HG03095 (cell line): ENCODE results near the gene SQSTM1.
A peak's percentile ranks its signal among the peaks of the same experiment; 100 is the strongest.
"Not testable (repeated sequence)": the region's sequence is repeated elsewhere in the genome, so short reads cannot be mapped to it uniquely, and the experiment has no call there.

Experiments used
- ATAC-seq: cut with Tn5 transposase; IDR thresholded peaks from one replicate; pipeline ENCODE4 v1.9.1; 2021; ENCODE audit warnings: moderate library complexity; ENCODE audit not compliant: unreplicated experiment

Gene SQSTM1

DNA sequence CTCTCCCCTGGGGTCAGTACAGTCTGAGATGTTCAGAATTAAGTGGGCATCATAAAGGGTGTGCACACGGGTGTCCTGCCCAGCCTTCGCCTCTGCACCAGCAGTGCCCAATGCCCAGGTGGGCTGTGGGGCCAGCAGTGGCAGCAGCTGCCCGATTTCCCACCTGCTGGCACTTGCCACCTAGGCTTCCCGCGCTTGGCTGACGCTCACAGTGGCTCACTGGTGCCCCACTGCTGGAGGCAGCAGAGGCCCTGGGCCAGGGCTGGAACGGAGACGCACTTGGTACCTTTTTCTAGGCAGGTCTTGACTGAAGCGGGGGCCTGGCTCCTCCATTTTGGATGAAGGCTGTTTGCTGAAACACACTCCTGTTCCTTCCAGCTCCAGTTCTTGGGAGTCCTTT, 20.9 kb downstream of the SQSTM1 start:
- ATAC-seq, result no peak

DNA sequence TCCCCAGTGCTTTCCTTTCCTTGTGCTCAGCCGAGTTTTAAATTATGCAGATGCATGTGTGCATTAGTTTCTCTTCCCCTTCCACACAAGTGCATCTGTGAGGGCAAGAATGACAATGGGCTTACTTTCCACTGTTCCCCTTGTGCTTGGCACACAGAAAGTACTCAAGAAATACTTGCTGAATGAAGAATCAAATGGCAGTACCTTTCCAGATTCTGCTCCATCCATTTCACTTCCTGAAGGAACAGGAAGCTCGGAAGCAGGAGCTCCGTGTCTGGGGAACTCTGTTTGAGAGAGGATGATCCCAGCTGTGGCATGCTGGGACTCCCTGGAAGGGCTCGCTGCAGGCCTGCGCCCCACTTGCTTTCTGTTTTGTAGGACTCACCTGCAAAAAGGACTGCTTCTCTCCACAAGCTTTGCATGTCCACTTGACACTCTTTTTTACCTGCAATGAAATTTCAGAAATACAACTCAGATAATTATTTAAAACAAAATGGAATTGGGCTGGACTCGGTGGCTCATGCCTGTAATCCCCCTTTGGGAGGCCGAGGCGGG, 32.4 kb downstream of the SQSTM1 start:
- ATAC-seq, result peak; percentile 89

DNA sequence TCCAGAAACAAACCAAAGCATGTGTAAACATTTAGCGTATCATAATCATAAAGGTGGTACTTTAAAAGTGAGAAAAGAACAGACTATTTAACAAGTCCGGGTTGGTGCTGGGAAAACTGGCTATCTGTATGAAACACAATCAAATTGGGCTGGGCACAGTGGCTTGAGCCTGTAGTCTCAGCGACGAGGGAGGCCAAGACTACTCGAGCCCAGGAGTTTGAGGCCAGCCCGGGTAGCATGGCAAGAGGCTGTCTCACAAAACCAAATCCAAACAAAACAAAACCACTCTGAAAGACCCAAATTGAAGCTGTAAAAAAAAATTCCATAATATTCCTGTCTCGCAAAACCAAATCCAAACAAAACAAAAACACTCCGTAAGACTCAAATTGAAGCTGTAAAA, 33.7 kb downstream of the SQSTM1 start:
- ATAC-seq, result no peak

DNA sequence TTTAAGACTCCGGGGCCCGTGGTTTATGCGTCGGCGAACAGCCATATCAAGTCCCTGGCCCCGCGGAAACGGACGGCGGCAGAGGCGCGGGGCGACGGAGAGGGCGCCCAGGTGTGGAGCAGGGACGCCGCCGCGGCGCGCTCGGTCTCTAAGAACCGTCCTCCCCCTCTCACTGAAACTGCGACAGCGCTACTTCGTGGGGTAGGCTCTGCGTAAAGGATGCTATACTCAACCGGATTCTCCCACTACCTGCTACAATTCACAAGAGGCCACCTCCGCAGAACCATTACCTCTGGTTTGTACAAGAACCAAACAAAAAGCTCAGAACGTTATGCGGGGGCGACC, 37.5 kb downstream of the SQSTM1 start:
- peak; percentile 42 for ATAC-seq

DNA sequence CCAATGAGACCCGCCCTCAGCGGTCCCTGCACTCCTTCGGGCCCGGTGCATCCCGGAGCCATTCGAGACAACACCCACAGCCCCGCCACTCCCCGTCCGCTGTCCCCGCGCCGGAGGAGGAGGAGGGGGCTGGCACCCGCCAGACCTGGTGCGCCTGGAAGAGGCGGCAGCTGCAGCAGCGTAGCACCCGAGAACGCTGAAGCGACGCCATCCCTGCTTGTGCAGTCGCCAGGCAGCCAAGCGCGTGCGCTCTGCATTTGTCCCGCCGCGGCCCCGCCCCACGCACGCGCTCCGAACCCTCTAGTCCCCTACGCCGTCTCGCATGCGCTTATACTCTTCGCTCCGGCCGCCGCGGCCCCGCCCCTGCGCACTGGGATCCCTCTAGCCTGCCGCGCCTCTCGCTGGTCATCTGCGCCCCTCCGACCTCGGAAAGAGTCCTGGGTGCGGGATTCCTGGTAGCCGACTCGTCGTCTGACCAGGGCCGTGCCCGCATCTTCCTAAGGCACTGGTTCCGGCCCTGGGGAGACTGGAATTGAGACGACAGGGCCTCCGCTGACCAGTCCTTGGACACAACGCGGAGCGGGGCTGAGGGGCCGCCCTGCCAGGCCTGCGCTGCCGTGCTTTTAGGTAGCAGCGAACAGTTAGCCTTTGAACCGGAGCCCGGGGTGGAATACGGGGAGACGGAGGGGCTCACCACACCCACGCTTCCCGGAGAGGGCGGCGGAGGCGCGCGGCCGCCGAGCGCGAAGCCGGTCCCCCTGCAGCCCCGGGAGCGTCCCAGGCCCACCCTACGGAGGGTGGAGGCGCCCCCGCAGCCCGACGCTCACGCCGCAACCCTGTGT, 38.1 kb downstream of the SQSTM1 start, which contains the start of gene MRNIP:
Gene MRNIP (minus strand): TSS at position 232 of the 842 bp plus-strand sequence. CDS start 21 bp downstream, at position 211.
- peak; percentile 95 for ATAC-seq

DNA sequence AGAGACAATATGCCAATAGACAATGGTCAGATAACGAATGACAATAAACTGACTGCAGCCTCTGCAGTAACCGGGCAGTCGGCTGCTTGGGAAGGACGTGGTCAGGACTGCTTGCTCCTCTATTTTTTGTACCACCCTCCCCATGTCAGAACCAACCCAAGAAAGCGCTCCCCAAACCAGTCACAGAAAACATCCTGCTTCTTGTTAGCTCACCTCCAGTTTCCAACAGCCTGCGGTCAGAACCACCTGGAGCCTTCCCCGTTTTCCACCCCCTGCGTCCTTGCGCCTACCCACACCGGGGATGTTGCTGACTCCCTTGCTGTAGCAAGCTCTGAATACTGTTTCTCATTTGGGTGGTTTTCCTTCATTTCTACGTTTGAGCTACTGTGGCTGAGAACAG, 39.6 kb downstream of the SQSTM1 start:
- ATAC-seq, result no peak

DNA sequence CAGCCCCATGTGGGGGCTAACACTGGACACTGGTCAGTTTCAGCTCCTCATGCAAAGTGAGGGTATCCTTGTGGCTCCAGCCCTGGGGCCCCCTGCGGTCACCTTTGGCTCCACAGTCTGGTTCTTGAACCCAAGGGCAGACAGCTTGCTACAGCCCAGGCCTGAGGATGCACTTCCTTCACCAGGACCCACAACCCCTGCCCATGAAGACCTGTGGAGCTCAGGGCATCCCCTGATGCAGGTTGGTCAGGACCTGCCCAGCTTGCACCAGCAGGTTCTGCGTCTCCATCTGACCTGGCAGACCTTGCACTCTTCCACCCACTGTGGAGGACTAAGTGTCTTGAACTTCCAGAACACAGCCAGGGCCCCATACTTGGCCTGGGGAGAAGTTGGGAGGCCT, 41.6 kb downstream of the SQSTM1 start:
- ATAC-seq, result no peak

DNA sequence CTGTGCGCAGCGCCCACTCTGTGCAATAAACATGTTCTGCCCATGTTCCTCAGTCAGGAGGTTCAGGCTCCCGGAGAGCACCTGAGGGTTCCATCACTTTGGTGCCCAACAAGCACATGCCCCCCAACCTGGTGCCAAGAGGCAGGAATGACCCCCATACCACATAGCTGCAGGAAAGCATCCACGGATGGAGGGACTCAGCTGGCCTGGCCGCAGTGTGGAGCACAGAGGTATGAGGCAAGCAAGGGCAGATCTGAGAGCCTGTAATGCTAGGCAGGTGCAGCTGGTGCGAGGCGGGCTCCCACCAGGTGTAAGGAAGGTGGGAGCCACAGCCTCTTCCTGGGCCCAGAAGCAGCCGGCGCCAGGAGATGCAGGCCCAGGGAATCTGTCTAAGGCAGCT, 42.2 kb downstream of the SQSTM1 start:
- ATAC-seq, result no peak

DNA sequence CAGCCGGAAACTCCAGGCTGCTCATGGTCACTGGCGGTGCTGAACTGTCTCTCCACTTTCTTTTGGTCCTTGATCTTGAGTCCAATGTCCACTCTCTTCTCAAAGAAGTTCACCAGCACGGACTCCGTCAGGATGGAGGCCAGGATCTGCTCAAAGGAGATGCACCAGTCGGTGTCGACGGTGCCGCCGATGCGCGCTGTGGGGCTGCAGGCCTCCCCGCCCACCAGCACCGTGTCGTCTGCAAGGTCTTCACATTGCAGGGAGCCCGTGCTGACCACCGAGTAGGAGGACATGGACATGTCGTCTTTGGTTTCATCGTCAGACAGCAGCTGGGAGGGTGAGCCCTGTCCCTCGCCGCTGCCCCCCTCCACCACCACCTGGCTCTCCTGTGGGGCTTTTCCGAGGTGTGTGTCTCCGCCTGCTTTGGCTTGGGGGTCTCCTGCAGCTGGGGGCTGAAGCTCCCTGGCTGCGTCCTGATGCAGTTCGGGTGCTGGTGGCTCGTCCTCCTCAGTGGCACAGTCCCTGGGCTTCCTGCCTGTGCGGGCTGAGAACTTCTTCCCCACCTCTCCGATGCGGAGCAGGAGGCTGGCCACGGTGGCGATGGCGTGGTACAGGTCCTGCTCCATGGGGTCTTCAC, 42.9 kb downstream of the SQSTM1 start:
- no peak for ATAC-seq

DNA sequence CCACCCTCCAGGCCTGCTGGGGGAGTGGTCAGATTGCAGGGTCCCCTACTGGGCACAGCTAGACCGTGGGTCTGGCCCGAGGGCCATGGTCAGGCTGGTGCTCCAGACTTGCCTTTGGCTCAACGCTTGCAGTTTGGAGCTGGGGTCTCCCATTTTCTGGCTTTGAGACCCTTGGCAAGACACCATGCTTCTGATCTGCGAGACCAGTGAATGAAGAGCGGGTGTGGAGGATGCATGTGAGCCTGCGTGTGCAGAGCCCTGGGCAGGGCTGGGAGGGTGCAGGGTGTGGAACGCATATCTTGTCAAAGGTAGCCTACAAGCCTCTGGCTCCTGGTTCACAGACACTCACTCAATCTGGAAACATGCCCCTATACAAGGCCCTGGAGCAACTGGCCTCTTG, 44.0 kb downstream of the SQSTM1 start:
- ATAC-seq, result no peak

DNA sequence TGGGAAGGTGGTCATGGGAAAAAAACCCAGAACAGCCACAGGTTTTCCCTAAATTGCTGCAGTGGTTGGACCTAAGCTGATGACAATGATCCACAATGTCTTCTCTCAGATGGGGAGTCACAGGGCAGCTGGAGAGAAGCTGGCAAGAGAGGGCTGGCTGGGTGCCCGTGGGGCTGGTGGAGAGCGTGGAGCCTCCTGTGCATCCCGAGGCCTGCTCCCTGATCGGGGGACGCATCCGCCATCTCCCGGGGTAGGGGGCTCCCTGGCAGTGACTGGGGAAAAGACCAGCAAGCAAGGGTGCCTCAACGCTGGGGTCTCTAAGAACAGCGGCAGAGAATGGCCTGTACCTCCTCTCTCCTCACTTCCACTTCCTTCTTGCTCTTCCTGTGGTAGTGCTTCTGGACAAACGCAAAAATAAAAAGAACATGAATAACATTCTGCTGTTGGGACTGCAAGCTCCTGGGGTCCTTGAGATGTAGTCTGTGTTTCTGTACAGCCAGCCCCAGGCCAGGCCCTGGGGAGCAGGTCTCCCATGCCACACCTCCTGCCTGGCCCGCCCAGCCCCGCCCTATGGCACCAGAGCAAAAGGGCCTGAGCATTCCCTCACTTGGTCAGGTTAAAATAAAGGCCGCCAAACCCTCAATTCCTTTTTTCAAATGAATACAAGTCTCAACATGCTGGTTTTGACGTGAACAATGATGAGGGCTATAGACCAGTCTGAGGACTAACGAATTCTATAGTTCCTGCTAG, 45.0 kb downstream of the SQSTM1 start:
- no peak for ATAC-seq

DNA sequence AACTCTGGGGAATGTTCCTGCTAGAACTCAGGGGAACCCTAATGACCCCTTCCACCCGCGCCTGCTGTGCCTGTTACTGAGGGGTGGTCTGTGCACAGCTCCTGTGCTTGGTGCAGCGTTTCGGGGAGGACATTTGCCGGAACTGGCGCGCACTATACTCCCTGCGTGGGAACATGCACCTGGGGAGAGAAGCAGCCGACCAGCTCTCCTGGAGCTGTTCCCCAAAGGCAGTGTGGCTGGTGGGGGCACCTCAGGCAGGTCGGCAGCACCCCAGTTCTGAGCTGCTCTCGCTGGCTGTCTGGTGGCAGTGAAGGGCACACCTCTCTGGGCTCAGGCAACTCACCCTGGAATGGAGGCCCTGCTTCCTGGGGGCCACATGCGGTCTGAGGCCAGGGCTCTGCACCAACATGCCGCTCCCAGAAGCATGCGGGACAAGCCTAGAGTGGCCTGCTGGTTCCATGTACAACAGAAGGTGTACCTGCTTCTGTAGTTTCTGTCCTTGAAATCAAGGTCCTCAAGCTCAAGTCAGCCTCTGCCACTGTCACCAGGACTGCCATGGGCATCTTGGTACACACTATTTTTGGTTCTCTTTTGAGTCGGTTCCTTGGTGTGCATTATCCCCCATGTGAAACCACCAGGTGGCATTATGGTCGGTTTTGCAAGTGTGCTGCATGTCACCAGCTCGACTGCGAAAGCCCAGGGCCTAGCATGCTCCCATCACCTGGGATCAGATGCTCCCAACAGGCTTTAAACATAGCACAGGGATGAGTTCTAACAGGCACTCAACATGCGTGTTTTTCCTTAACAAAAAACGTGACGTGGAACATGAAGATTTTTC, 45.8 kb downstream of the SQSTM1 start:
- ATAC-seq, result no peak

DNA sequence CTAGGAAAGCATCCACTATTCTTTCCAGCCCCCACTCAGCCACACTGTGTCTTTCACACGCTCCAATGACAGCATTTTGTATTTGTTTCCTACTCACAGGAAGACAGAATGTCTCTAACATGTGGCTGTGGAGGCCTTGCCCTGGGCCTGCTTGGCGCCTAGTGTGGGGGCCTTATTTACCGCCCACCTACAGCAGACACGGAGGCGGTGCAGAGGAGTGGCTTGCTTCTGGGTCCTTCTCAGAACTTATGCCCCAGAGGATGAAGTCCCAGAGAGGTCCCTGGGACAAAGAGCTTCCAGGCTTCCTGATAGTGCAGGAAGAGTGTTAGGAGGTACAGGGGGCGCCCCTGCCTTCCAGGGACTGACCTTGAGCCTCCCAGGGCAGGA, 46.4 kb downstream of the SQSTM1 start:
- ATAC-seq, result no peak

DNA sequence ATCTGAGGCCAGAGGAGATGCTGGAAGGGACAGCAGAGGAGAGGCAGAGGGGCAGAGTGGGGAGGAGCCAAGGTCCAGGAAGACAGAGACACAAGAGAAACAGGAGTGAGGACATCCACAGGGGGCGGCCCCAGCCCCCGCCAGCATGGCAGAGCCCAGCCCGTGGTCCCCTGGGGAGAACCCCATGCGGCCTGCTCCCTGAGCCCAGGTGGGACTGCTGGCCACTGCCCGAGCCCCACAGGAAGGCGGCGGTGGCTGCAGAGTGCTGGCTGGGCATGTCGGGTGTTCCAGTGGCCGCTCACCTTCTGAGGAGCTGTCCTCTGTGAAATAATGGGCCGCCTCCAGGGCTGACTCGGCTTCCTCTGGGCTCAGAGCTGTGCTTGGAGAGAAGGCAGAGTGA, 46.8 kb downstream of the SQSTM1 start:
- no peak for ATAC-seq

DNA sequence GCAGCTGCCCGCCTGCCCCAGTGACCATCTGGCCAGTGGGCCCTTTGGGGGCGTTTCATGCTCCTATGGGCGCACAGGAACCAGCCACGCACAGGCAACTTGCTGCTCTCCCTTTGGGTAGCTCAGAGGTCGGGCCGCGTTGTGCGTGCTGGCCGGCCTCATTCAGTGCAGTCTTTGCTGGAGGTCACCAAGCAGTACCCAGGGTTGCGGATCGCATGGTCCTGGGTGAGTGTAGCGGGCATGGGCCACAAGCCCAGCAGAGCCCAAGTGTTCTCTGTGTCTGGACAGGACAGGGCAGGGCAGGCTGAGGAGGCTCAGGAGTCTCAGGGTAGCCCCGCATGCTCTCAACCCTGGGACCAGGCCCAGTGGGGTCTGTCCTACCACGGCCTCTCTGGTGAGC, 47.8 kb downstream of the SQSTM1 start:
- ATAC-seq, result no peak

DNA sequence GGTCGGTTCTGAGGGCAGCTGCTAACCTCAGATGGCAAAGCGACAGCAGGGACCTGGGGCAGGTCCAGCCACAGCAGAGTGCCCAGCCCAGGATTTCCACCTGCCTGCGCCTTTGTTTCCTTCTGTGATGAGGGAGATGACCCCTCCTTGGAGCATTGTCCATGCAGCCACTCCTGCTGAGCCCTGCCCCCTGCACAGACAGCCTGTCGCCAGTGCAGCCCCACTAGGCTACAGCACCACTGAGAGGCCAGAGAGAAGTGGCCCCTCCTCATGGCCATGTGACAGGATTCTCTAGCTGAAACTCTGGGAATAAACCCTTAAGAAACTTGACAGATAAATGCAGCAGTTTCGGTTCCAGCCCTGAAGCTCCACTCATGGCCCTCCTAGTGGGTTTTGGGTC, 48.4 kb downstream of the SQSTM1 start:
- no peak for ATAC-seq

DNA sequence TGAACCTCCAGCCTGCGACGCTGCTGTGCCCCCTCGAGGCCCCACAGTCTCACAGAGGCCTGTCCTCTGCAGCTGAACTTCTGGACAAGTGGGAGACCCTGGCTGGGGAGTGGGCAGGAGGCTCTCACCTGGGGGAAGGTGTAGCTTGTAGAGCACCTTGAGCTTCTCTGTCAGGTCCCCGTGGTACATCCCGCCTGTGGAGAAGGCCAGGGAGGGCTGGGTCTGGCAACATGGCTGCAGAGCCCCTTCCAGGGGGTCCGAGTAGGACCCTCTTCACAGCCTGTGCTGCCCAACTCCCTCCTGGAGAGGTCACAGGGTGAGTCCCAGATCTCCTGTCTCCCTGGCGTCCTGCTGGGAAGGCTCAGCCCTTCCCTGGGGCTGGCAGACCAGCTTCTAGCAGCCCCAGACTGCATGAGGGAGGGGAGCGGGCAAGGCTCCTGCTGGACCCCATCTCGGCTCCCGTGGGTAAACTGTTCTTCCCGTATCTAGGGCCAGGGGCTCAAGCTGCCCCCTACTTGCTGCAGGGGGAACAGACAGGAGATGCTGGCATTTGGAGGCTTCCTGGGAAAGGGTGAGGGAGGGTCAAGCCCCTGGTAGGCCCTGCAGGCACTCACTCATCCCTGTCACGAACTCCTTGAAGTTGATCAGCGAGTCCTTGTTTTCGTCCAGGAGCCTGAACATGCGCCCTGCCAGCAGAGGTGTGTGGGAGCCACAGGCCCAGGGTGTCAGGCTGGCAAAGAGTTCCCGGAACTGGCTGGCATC, 49.1 kb downstream of the SQSTM1 start:
- no peak for ATAC-seq

DNA sequence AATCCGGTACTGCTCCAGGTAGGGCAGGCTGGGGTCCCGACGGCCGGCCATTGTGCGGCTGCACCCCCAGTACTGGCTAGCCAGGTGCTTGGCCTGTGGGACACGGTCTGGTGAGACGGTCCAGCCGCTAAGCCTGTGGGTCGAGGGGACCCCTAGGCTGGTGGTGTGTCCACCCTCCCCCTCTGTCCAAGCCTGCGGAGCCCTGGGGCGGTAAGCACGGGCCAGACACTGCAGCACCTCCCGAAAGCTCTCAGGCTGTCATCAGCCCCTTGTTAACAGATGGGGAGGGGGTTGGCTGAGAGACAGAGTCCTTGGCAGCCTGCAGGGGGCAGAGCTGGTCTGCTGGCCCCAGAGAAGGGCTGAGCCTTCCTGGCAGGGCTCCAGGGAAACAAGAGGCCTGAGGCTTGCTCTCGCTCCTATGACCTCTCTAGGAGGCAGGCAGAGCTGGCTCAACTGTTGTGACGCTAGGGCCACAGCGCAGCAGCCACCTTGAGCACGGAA, 49.7 kb downstream of the SQSTM1 start:
- ATAC-seq, result no peak

DNA sequence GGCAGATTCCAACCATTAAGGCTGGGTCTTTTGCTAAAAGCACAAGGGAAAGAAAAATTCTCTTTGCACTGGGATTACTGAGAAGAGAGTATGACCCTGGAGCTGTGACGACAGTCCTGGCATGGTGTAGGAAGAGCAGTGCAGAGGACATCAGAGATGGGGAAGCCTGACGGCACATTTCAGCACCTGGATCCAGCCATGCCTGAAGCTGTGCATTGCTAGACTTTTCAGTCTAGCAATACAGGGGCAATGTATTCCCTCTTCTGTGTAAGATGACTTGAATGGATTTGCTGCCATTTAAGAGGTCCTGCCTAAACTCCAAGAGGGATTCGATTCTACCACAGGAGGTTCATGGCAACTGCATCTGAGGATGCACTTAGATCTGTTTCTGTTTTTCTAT, 50.2 kb downstream of the SQSTM1 start:
- no peak for ATAC-seq

DNA sequence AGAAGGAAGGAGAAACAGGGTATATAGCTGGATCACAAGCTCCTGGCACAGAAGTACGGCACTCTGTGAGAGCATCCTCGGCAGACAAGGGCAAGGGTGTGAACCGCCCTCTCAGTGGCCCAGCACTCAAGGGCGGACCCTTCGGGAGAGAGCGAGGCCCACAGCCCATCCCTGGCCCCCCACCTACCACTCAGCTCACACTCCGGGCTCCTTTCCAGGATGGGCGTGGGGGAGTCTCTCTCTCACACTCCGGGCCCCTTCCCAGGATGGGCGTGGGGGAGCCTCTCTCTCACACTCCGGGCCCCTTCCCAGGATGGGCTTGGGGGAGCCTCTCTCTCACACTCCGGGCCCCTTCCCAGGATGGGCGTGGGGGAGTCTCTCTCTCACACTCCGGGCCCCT, 50.8 kb downstream of the SQSTM1 start:
- ATAC-seq, result not testable (repeated sequence)
